LNCAP (cell line): Measurements from ENCODE around the gene HAUS3.

ENCODE experiments used
- TF ChIP-seq, protein P1 (sequence below): fragments of 450-650 bp; IDR thresholded peaks from 2 replicates; pipeline ENCODE4 v1.5.1; 2017; ENCODE audit warnings: mild to moderate bottlenecking

The HAUS3 gene

DNA sequence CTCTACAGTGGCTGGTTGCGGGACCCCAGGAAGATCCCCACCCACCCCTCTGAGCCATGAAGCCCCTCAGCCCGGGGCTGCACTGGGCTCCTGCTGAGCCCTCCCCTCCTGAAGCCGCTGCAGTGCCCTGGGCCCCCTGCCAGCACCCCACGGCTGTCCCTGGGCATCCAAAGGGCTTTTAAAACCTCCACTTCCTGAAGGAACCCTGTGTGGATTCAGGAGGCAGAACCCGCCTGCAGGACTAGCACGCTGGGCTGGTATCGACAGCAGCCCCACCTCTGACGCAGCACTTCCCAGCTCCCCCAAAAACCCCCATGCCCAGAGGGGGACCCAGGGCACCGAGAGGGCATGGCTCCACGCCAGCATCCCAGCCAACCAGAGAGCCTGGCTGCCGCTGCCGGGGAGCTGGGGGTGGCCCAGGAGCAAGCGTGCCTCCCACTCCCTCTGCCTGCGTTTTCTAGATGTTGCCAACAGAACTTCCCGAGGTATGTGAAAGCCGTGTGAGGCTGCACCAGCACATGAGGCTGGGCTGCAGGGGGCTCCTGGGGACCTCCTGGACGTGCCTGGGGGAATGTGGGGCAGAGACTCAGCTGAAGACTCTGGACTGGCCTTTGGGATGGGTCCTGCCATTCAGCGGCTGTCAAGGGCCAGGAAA lies 13.7 kb upstream of the HAUS3 start:
- TF ChIP-seq, protein P1, sequence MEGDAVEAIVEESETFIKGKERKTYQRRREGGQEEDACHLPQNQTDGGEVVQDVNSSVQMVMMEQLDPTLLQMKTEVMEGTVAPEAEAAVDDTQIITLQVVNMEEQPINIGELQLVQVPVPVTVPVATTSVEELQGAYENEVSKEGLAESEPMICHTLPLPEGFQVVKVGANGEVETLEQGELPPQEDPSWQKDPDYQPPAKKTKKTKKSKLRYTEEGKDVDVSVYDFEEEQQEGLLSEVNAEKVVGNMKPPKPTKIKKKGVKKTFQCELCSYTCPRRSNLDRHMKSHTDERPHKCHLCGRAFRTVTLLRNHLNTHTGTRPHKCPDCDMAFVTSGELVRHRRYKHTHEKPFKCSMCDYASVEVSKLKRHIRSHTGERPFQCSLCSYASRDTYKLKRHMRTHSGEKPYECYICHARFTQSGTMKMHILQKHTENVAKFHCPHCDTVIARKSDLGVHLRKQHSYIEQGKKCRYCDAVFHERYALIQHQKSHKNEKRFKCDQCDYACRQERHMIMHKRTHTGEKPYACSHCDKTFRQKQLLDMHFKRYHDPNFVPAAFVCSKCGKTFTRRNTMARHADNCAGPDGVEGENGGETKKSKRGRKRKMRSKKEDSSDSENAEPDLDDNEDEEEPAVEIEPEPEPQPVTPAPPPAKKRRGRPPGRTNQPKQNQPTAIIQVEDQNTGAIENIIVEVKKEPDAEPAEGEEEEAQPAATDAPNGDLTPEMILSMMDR = no peak

DNA sequence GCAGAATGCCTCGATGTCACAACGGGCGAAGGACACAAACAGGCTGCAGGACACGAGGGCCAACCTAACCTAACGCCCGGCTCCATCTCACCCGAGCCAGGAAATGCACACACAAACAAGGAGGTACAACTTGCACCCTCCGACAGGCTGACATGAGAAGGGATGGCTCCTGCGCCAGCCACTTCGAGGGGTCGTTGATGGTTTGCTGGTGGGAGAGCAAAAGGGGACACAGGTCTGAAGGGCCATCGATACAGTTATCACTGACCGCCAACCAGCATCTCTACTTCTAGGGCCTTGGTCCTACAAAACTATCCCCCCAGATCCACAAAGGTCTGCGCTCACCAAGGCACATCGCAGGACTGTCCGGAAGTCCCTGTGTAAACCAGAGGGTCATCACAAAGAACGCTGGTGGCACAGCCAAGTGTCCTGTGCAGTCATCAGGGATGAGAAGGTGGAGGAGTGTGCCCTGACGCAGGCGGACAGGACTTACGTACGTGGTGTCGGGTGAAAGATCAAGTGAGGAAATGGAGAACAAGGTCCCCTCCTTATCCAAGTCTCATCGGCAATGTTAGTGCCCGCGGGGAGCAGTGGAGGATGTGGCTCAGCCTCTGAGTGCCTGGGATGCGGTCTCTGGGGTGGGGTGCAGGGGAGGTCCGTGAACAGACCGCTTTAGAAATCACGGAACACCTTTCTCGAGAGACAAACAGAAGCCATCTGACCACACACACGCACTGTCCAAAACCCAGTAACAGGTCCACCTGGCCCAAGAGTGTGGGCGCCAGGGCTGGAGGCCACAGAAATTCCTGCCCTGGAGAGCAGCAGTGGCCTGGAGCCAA lies 13.0 kb upstream of the HAUS3 start:
- TF ChIP-seq, protein P1 = no peak

DNA sequence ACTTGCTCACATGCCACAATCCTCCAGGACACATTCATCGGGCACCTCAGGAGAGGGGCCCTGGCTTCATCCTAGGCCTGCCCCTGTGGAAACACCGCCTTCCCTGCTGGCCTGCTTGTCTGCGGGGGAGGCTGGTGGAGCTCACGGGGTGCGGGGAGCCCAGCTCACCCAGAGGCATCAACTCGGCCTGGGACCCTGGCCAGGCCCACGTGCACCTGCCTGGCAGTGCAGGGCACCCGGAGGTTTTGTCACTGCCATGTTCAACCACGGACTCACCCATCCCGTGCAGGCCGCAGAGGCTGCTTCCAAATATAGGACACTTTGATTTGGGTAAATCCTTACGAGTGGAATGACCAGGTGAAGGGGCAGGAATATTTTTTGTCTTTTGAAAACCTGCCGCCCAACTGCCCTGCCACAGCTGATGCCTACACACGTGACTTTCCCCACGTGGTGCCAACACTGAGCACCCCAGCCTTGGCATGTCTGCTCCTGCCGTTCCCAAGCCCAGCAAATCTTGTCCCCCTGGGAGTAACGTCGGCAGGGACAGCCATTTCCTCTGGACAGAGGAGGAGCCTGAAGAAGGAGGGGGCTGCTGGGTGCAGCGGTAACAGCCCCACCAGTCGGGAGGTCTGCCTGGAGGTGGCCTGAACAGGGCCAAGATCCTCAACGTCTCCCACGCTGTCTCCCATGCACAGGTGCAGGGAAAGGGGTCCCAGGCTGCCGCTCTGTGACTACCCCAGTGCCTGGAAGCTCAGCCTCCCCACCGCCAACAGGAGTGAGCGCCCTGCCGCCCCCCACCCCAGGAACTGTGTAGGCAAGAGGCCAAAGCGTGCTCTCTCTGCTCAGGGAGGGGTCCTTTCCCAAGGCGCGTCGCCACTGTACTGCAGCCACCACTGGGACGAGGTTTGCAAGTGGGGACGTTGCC lies 11.5 kb upstream of the HAUS3 start:
- TF ChIP-seq, protein P1 = no peak

DNA sequence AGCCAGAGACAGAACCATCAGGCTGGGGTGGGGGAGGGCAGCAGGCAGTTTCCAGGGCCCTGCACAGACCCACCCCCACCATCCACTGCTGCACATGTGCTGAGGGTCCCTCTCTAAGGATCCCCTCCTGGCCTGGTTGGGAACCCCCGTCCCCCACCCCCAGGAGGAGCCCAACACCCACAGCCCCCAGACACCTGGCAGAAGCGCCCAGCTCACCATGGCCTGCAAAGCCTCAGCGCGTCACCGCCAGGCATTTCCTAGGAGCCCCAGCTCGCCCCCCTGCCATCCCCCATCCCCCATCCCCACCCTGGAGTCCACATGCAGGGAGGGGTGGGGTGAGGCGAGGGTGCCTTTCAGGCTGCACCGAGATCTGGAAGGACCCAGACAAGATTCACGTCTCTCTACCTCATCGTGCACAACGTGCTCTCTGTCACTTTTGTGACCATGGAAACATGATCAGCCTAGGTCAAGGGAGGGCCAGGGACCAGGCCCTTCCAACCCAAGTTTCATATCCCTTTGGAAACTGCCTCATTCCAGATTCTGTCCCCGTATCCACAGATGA lies 10.7 kb upstream of the HAUS3 start:
- TF ChIP-seq, protein P1 = no peak

DNA sequence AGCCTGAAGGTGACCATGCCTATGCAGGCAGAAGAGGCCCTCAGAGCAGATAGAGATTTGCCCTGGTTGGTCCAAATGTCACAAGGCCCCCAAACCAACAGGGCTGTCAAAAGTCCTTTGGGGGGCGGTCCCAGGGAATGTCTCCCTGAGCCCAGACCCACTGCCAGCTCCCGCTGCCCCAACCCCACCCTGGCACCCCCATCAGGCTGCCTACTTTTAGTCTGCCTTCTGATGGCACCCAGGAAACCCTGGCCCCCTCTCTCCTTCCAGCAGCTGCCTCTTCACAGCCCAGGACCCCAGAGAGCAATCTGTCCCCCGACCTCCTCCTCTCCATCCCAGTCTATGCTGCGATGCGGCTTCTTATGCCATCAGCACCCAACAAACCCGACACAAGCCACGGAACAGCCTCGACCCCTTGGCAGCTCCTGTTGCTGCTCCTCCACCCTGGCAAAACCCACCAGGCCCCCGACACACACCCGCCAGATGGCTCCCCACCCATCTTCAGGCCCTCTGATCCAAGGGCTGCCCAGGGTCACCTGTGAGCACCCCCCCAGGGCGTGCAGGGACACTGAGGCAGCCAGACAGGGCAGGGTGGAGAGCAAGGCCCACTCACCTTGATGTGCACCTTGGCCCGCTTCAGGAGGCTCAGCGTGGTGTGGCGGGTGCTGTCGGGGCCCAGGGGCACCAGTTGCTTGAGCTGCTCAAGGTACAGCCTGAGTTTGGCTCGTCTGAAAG lies 10.0 kb upstream of the HAUS3 start:
- TF ChIP-seq, protein P1 = no peak

DNA sequence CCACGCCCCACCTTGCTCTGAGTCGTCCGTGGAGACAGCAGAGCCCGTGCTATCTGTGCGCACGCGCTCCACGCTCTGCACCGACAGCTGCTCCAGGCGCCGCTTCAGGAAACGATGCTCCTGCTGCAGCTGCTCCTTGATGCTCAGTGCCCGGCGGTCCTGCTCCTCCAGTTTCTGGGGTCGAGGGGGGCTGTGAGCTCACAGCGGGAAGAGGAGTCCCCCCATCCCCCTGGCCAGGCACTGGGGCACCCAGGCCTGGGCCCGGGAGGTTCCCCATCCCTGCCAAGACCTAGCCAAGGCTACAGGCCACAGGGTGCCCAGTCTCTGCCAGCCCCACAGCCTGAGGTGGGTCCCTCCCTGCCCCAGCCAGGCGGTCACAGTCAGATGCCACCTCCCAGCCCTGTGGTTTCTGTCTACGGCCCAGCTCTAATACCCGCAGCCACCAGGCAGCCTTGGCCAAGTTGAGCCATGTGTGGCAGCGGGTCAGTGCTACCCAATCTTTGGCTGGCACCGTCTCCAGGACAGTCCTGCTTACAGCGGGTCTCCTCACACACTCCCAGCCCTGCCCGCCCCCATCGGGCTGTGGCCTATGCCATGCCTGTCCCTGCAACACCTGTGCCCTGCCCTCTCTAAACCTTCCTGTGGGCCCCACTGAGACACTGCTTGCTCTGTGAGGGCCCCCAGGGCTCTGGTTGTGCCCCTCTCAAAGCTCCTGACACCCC lies 9.3 kb upstream of the HAUS3 start:
- TF ChIP-seq, protein P1 = no peak
